Suprapubic skin (tissue), 4 donors: ENCODE data around the gene GJC2. TPM values are rescaled to one million over a fixed set of nuclear protein-coding genes. Genes with fewer than 3 reads are reported as not detected.

Source experiments
- DNase-seq, 2 donors: peaks; one replicate each; pipeline ENCODE4 v3.0.0-alpha.2; 2019; ENCODE audit warnings: low spot score in 2 of 2
- H3K27ac ChIP-seq: fragments of 200-600 bp; sonication (generic); one replicate; pipeline ENCODE4 v1.5.1; 2019
- H3K27me3 ChIP-seq: fragments of 200-600 bp; sonication (generic); one replicate; pipeline ENCODE4 v1.5.1; 2019
- H3K36me3 ChIP-seq: fragments of 200-600 bp; sonication (generic); one replicate; pipeline ENCODE4 v1.5.1; 2019
- H3K4me1 ChIP-seq: fragments of 200-600 bp; sonication (generic); one replicate; pipeline ENCODE4 v1.5.1; 2019
- H3K4me3 ChIP-seq: fragments of 200-600 bp; sonication (generic); one replicate; pipeline ENCODE4 v1.5.1; 2019; ENCODE audit warnings: mild to moderate bottlenecking
- H3K9me3 ChIP-seq: fragments of 200-600 bp; sonication (generic); one replicate; pipeline ENCODE4 v1.5.1; 2019
- CTCF ChIP-seq, 2 donors: fragments of 200-600 bp in 1 of 2; fragments of 450-650 bp in 1 of 2; sonication (generic) in 1 of 2; IDR thresholded peaks; one replicate each; pipeline ENCODE4 v1.5.1; 2016 to 2019; ENCODE audit warnings: antibody characterized with exemption in 2 of 2, mild to moderate bottlenecking in 1 of 2, moderate library complexity in 1 of 2
- EP300 ChIP-seq: sonication (generic); formaldehyde crosslinking; IDR thresholded peaks from one replicate; pipeline ENCODE4 v1.6.1; 2017; ENCODE audit warnings: antibody characterized with exemption
- POLR2A ChIP-seq, 2 donors: fragments of 450-650 bp; IDR thresholded peaks; one replicate each; pipeline ENCODE4 v1.6.1; 2017; ENCODE audit warnings: antibody characterized with exemption in 2 of 2, mild to moderate bottlenecking in 2 of 2, moderate library complexity in 2 of 2
- POLR2AphosphoS5 ChIP-seq, 3 donors: sonication (generic); formaldehyde crosslinking; IDR thresholded peaks; one replicate each; pipeline ENCODE4 v1.6.1; 2017; ENCODE audit warnings: antibody characterized with exemption in 3 of 3
- WGBS: methylation state at CpG from one replicate; pipeline ENCODE4 v1.1.5; 2018; 5-methylcytosine and 5-hydroxymethylcytosine counted together
- total RNA-seq, 4 donors: library from RNA; depleted of rRNA; stranded (reverse); fragments of >200 nt; gene quantifications; one replicate each; pipeline ENCODE4 v1.1.0, GENCODE V29; 2016

The GJC2 gene
- total RNA-seq, 4 donors from 2014 or later: 2.5 to 3.6 (median 3.0) TPM

- 69% methylated on average over 6 of the region's 30 CpGs for WGBS
- TF ChIP-seq POLR2A (IDR thresholded peaks at IDR 0.05) (no peak), CTCF (IDR thresholded peaks at IDR 0.05) (no peak), EP300 (no peak), POLR2AphosphoS5 (IDR thresholded peaks at IDR 0.05) (no peak)
Observed at GRCh38 chr1:228163007-228163753, 13.4 kb downstream of the GJC2 start.

GRCh38 chr1:228163776-228164519, 14.2 kb downstream of the GJC2 start:
- Histone ChIP-seq H3K27me3 (no peaks in the 10 kb centered on the region), H3K27ac (peak overlapping the region; percentile 100), H3K9me3 (no peaks in the 10 kb centered on the region), H3K4me1 (peaks cover 71% of the 10 kb centered on the region), H3K4me3 (no peak overlapping the region), H3K36me3 (no peaks in the 10 kb centered on the region)
- TF ChIP-seq CTCF (IDR thresholded peaks at IDR 0.05) (no peak), POLR2AphosphoS5 (IDR thresholded peaks at IDR 0.05) (no peak), POLR2A (IDR thresholded peaks at IDR 0.05) (no peak), EP300 (no peak)
- peak in 1 of 2 donors; percentile 65 for DNase-seq
- WGBS: 87% methylated on average over 10 of the region's 10 CpGs

More at GRCh38 chr1:228163007-228163753, 13.4 kb downstream of the GJC2 start:
- no peaks in the 10 kb centered on the region for H3K36me3 ChIP-seq
- H3K4me3 ChIP-seq: peak overlapping the region; percentile 23
- H3K27me3 ChIP-seq: no peaks in the 10 kb centered on the region
- peak in 1 of 2 donors; percentile 87 for DNase-seq
- peak overlapping the region; percentile 100 for H3K27ac ChIP-seq
- H3K4me1 ChIP-seq: peaks cover 74% of the 10 kb centered on the region
- no peaks in the 10 kb centered on the region for H3K9me3 ChIP-seq

- Histone ChIP-seq H3K4me1 (peaks cover 66% of the 10 kb centered on the region), H3K27ac (peak overlapping the region; percentile 100), H3K27me3 (no peaks in the 10 kb centered on the region), H3K4me3 (peak overlapping the region; percentile 82), H3K36me3 (no peaks in the 10 kb centered on the region), H3K9me3 (no peaks in the 10 kb centered on the region)
- no peak for TF ChIP-seq EP300
- TF ChIP-seq POLR2A (IDR thresholded peaks at IDR 0.05): no peak
- TF ChIP-seq POLR2AphosphoS5 (IDR thresholded peaks at IDR 0.05): peak in 1 of 3 donors; percentile 20
- no peak for TF ChIP-seq CTCF (IDR thresholded peaks at IDR 0.05)
- 55% methylated on average over 20 of the region's 20 CpGs for WGBS
- DNase-seq: peak in 1 of 2 donors; percentile 67
Observed at GRCh38 chr1:228164561-228165371, 15.0 kb downstream of the GJC2 start.

- Histone ChIP-seq H3K36me3 (no peaks in the 10 kb centered on the region), H3K27me3 (no peaks in the 10 kb centered on the region), H3K4me1 (peaks cover 57% of the 10 kb centered on the region), H3K27ac (peak within 1 kb of the TSS; percentile 100), H3K4me3 (peak within 1 kb of the TSS; percentile 82), H3K9me3 (no peaks in the 10 kb centered on the region)
- peak; percentile 99 to 100 for DNase-seq
- under 1% methylated on average over 37 of the region's 93 CpGs for WGBS
- TF ChIP-seq CTCF (IDR thresholded peaks at IDR 0.05) (peak; percentile 89 to 99), EP300 (peak; percentile 92), POLR2AphosphoS5 (IDR thresholded peaks at IDR 0.05) (peak; percentile 7 to 78 (median 68)), POLR2A (IDR thresholded peaks at IDR 0.05) (peak; percentile 87 to 91)
Observed at GRCh38 chr1:228165372-228166169, 15.8 kb downstream of the GJC2 start, which contains the start of gene IBA57. Gene IBA57 (plus strand): TSS chr1:228165804. CDS start chr1:228165817, 13 bp downstream.
